ENCODE measurements around the gene GULP1. TPM values are rescaled to one million over a fixed set of nuclear protein-coding genes. Genes with fewer than 3 reads are reported as not detected.

GULP1 gene
- total and polyA plus RNA-seq, 2 experiments from 2014 or later, result 28.3 to 41.2 TPM

GRCh38 chr2:188332619-188333018 lies 40.9 kb downstream of the GULP1 start:
- Histone ChIP-seq H3K27me3 (no peaks in the 10 kb centered on the region), H3K4me1 (ENCODE audit: low read depth) (peaks cover 23% of the 10 kb centered on the region), H3K9me3 (ENCODE audit: low read depth) (no peaks in the 10 kb centered on the region), H3K4me3 (no peak overlapping the region), H3K27ac (no peak overlapping the region), H3K36me3 (no peaks in the 10 kb centered on the region)
- no peak for DNase-seq (ENCODE audit: low read depth in 1 of 2, low spot score in 1 of 2)
- TF ChIP-seq CTCF (IDR thresholded peaks at IDR 0.05; ENCODE audit: low read depth, low read length), result no peak

- no peaks in the 10 kb centered on the region for H3K27me3 ChIP-seq
- no peak overlapping the region for H3K4me3 ChIP-seq
- H3K36me3 ChIP-seq, result no peaks in the 10 kb centered on the region
- peak overlapping the region; percentile 32 for H3K27ac ChIP-seq
- TF ChIP-seq CTCF (IDR thresholded peaks at IDR 0.05; ENCODE audit: low read depth, low read length), result no peak
- DNase-seq (ENCODE audit: low read depth in 1 of 2, low spot score in 1 of 2), result peak; percentile 7 to 29
- no peaks in the 10 kb centered on the region for H3K9me3 ChIP-seq (ENCODE audit: low read depth)
- peaks cover 22% of the 10 kb centered on the region for H3K4me1 ChIP-seq (ENCODE audit: low read depth)
These were observed 42.3 kb downstream of the GULP1 start for GRCh38 chr2:188333751-188334524.

- no peak for DNase-seq (ENCODE audit: low read depth in 1 of 2, low spot score in 1 of 2)
- Histone ChIP-seq H3K27ac (no peak overlapping the region), H3K36me3 (no peaks in the 10 kb centered on the region), H3K4me1 (ENCODE audit: low read depth) (peaks cover 12% of the 10 kb centered on the region), H3K27me3 (no peaks in the 10 kb centered on the region), H3K9me3 (ENCODE audit: low read depth) (no peaks in the 10 kb centered on the region), H3K4me3 (no peak overlapping the region)
- TF ChIP-seq CTCF (IDR thresholded peaks at IDR 0.05; ENCODE audit: low read depth, low read length), result no peak
These were observed 46.8 kb downstream of the GULP1 start for GRCh38 chr2:188338463-188338862.

- H3K4me1 ChIP-seq (ENCODE audit: low read depth), result peaks cover 10% of the 10 kb centered on the region
- no peak for DNase-seq (ENCODE audit: low read depth in 1 of 2, low spot score in 1 of 2)
- H3K9me3 ChIP-seq (ENCODE audit: low read depth), result no peaks in the 10 kb centered on the region
- H3K36me3 ChIP-seq, result no peaks in the 10 kb centered on the region
- no peak for TF ChIP-seq CTCF (IDR thresholded peaks at IDR 0.05; ENCODE audit: low read depth, low read length)
- no peaks in the 10 kb centered on the region for H3K27me3 ChIP-seq
- H3K4me3 ChIP-seq, result no peak overlapping the region
- no peak overlapping the region for H3K27ac ChIP-seq
These were observed 48.6 kb downstream of the GULP1 start for GRCh38 chr2:188340257-188340656.

GRCh38 chr2:188345020-188345419 lies 53.3 kb downstream of the GULP1 start:
- TF ChIP-seq CTCF (IDR thresholded peaks at IDR 0.05; ENCODE audit: low read depth, low read length), result no peak
- Histone ChIP-seq H3K4me3 (no peak overlapping the region), H3K36me3 (no peaks in the 10 kb centered on the region), H3K27ac (no peak overlapping the region), H3K27me3 (no peaks in the 10 kb centered on the region), H3K9me3 (ENCODE audit: low read depth) (no peaks in the 10 kb centered on the region), H3K4me1 (ENCODE audit: low read depth) (peaks cover 12% of the 10 kb centered on the region)
- DNase-seq (ENCODE audit: low read depth in 1 of 2, low spot score in 1 of 2), result peak in 1 of 2 donors; percentile 12

Measured in cardiac muscle cell (in vitro differentiated cells and primary cell).